Epithelial cell of esophagus (primary cell): ENCODE data around the gene GMPS.

Source experiments
- DNase-seq: peaks from one replicate; pipeline ENCODE4 v3.0.0; 2010; ENCODE audit warnings: low read depth
- H3K4me3 ChIP-seq: 2 replicates; pipeline ENCODE4 v1.5.1; 2011; ENCODE audit warnings: mild to moderate bottlenecking, low read length, control low read depth
- TF ChIP-seq, protein P1 (sequence below): IDR thresholded peaks from 2 replicates; pipeline ENCODE4 v1.5.1; 2011; ENCODE audit warnings: low read depth, mild to moderate bottlenecking, low read length, control low read depth, inconsistent platforms; ENCODE audit not compliant: insufficient read depth; ENCODE audit errors: missing control alignments

The GMPS gene

DNA sequence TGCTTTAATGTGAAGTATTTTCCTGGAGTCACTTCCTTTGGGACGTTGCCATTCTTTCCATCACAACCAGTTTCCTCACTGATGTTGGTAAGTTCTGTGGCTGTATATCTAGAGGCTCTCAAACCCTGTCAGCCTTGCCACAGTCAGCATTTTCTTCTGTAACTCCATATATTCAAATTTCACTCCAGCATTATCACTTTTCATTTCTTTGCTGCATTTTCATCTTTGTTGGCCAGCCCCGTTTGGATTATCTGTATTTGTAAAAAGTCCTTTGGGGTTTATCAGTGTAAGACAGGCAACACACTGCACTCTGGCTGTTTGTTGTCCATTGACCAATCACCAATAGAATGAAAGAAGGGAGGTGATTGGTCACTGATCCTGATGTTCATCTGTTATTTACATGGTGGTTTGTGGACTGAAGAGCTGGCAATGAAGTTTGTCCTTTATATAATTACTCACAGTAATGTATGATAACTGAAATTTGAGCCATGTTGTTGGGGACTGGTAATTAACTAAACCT, 20.3 kb downstream of the GMPS start:
- TF ChIP-seq, protein P1, sequence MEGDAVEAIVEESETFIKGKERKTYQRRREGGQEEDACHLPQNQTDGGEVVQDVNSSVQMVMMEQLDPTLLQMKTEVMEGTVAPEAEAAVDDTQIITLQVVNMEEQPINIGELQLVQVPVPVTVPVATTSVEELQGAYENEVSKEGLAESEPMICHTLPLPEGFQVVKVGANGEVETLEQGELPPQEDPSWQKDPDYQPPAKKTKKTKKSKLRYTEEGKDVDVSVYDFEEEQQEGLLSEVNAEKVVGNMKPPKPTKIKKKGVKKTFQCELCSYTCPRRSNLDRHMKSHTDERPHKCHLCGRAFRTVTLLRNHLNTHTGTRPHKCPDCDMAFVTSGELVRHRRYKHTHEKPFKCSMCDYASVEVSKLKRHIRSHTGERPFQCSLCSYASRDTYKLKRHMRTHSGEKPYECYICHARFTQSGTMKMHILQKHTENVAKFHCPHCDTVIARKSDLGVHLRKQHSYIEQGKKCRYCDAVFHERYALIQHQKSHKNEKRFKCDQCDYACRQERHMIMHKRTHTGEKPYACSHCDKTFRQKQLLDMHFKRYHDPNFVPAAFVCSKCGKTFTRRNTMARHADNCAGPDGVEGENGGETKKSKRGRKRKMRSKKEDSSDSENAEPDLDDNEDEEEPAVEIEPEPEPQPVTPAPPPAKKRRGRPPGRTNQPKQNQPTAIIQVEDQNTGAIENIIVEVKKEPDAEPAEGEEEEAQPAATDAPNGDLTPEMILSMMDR, result no peak
- H3K4me3 ChIP-seq, result no peak overlapping the region
- DNase-seq, result peak; percentile 11

DNA sequence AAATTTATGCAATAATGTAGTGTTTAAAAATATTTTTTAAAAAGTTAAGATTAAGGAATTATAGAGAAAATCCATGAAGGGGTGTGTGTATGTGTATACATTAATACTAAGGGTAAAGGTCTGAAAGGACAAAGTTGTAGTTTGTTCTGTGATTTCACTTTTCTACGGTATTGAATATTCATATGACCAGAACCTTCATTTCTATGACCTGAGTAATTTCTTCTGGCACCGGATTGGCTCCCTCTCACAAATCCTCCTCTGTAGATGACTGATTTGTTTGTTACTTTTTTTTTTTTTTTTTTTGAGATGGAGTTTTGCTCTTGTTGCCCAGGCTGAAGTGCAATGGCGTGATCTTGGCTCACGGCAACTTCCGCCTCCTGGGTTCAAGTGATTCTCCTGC, 20.9 kb downstream of the GMPS start:
- no peak for DNase-seq
- TF ChIP-seq, protein P1, result no peak
- no peak overlapping the region for H3K4me3 ChIP-seq

DNA sequence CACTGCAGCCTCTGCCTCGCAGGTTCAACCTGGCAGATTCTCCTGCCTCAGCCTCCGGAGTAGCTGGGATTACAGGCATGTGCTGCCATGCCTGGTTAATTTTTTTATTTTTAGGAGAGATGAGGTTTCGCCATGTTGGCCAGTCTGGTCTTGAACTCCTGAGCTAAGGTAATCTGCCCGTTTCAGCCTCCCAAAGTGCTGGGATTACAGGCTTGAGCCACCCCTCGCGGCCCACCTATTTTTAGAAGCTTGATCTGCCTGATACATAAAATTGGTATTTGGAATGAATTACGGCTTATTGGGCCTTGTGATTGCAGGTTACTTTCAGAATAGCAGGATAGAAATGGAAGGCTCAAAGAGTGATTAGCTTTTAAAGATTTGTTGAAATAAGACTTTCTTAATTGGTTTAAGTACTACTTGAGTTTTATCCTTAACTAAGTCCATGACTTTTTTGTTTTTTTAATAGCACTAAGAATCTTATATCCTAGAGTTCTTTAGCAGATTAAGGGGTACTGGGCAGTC, 25.0 kb downstream of the GMPS start:
- no peak overlapping the region for H3K4me3 ChIP-seq
- DNase-seq, result no peak
- TF ChIP-seq, protein P1, result no peak

DNA sequence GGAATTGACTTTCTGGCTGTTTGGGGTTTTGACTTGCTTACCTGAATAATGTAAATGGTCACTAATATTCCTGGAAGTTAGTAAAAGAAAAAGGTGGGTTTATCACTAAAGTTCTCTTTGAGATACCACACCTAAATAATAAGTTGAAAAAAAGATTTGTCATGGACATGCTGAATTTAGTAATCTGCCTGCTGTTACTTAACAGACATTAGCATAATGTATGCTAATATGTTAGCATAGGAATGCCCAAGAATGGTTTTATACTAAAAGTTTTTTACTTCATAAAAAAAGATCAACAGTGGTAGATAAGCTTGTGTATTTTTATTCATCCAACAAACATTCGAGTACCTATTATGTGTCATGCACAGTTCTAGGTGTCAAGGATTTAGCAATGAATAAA, 36.5 kb downstream of the GMPS start:
- no peak overlapping the region for H3K4me3 ChIP-seq
- no peak for DNase-seq
- TF ChIP-seq, protein P1, result no peak

DNA sequence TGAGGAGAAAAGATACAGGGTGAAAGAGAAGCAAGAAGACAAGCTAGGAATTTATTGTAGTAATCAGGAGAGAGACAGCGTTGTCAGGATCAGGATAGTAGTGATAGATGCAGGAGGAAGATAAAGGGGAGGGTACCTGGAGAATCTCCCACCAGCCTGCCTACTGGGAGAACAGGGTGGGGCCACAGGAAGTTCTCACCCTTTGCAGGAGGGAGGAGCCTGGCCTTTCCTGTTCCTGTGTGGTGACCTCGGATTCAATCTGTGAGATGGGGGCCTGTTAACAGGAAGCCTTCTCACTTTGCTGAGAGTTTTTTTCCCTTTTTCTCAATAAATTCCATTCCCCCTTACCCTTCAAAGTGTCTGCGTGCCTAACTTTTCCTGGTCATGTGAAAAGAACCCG, 37.6 kb downstream of the GMPS start:
- no peak overlapping the region for H3K4me3 ChIP-seq
- DNase-seq, result no peak
- TF ChIP-seq, protein P1, result no peak

DNA sequence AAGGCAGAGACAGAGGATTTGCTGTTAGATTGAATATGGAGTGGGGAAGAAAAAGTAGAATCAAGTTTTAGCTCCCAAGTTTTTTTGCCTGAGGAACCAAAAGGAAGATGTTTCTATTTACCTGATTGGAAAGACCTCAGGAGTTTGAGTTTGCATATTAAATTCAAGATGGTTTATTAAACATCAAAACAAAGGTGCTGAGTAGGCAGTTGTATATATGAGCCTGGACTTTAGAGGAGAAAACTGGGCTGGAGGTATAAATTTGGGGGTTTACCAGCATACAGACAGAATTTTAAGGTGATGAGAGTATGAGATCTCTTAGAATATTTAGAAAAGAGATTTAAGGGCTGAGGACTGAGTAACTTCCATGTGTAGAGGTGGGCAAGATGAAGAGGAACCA, 38.2 kb downstream of the GMPS start:
- DNase-seq, result no peak
- H3K4me3 ChIP-seq, result no peak overlapping the region
- TF ChIP-seq, protein P1, result no peak

DNA sequence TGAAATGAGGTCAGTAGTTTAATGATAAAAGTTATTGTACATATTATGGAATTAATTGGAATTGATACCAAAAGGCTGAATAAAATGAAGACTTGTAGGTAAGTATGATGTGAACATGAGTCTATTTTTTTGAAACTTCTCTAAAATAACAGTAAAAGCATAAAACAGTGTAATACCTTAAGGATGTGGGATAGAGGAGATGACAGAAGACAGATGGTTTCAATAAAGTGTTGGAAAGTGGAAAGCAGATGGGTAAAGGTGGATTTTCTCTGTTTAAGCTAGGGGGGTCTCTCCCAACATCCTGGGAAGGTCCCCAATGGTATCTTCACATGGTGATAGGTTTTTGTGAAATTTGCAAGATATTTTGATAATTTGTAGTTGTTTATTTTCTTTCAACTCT, 41.6 kb downstream of the GMPS start:
- no peak for DNase-seq
- H3K4me3 ChIP-seq, result no peak overlapping the region
- TF ChIP-seq, protein P1, result no peak
